Activated T-cell treated with anti-CD3 and anti-CD28 coated beads, Interleukin-2, amount 50 U/mL, for 4 hours (primary cell): Measurements from ENCODE around the gene NXT1. TPM values are rescaled to one million over a fixed set of nuclear protein-coding genes. Genes with fewer than 3 reads are reported as not detected.

Source experiments
- ATAC-seq, 2 donors: fragments of 200-7000 bp; cut with Tn5 transposase; one replicate each; pipeline ENCODE4 v1.10.0; 2021
- DNase-seq: peaks from one replicate; pipeline ENCODE4 v3.0.0-alpha.2; 2020
- H3K27me3 Mint-ChIP-seq: one replicate; pipeline ENCODE4 v1.8.0; 2021; ENCODE audit warnings: low read depth, mixed read lengths
- H3K36me3 Mint-ChIP-seq: one replicate; pipeline ENCODE4 v1.8.0; 2022; ENCODE audit warnings: mixed read lengths; ENCODE audit not compliant: insufficient read depth
- H3K4me1 Mint-ChIP-seq: one replicate; pipeline ENCODE4 v1.8.0; 2021; ENCODE audit warnings: low read depth, mixed read lengths
- H3K4me3 Mint-ChIP-seq: one replicate; pipeline ENCODE4 v1.8.0; 2021; ENCODE audit warnings: mild to moderate bottlenecking, moderate library complexity, mixed read lengths
- H3K9me3 Mint-ChIP-seq: one replicate; pipeline ENCODE4 v1.8.0; 2021; ENCODE audit warnings: mixed read lengths
- total RNA-seq, 3 donors: library from RNA; stranded (reverse); gene quantifications; one replicate each; pipeline ENCODE4 v1.2.1, GENCODE V29; 2021

Gene NXT1
- total RNA-seq, 3 donors from 2014 or later: 66.8 to 79.7 (median 75.9) TPM

DNA sequence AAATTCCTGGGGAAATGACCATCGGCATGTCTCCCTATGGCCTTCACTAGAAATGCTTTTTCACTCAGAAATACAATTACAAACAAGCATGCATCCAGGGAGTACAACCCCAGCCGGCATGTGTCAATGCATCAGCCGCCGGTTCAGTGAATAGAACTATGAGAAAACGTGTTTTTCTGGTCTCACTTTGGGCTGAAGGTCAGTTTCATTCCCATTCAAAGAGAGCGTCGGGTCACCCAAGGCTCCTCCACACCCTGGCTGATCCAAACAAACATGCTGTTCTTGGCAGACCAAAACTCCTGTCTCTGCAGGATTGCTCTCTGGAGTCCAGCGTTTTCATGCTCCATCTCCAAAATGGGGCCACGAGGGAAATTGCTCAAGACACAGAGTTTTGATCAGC is 35.5 kb upstream of the NXT1 start:
- no peak for DNase-seq
- no peaks in the 10 kb centered on the region for H3K9me3 Mint-ChIP-seq
- H3K27me3 Mint-ChIP-seq: peaks cover 7% of the 10 kb centered on the region
- ATAC-seq: no peak
- no peak overlapping the region for H3K4me3 Mint-ChIP-seq
- no peaks in the 10 kb centered on the region for H3K36me3 Mint-ChIP-seq
- H3K4me1 Mint-ChIP-seq: no peaks in the 10 kb centered on the region

DNA sequence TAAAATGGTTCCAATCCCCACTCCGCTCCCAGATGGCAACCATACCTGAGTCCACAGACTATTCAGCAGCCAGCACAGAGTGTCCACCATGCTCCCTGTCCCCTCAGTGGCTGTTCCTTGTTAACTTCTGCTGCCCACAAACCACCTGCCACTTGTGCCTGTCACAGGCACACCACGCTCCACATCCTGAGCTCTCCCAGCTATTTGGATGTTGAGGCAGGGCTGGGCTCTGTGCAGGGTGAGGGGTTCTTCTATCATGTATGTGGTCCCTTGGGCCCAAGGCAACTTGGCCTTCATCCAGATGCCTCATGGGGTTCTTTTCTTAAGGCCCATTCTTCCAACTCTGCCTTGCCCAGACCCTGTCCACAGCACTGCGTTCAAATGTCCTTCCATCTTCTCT is 34.0 kb upstream of the NXT1 start:
- Mint-ChIP-seq H3K4me1 (no peaks in the 10 kb centered on the region), H3K36me3 (no peaks in the 10 kb centered on the region), H3K4me3 (no peak overlapping the region), H3K27me3 (peaks cover 7% of the 10 kb centered on the region), H3K9me3 (no peaks in the 10 kb centered on the region)
- no peak for ATAC-seq
- no peak for DNase-seq

DNA sequence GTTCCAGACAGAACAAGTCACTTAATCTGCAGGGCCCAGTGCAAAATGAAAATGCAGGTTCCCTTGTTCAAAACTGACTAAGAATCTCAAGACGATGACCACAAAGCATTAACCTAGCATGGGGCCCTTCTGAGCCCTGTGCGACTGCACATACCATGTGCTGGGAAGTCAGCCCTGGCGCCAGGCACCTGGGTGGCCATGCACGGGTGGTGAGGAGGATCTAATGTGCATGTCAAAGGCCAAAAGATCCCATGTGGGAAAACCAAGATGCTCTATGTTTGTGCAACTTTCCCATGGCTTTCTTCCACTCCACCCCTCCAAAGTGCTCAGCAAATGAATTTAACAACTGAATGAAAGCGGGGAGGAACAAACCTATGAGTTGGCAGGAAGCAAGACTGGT is 33.5 kb upstream of the NXT1 start:
- H3K4me3 Mint-ChIP-seq: no peak overlapping the region
- H3K27me3 Mint-ChIP-seq: peaks cover 7% of the 10 kb centered on the region
- H3K9me3 Mint-ChIP-seq: no peaks in the 10 kb centered on the region
- ATAC-seq: no peak
- H3K36me3 Mint-ChIP-seq: no peaks in the 10 kb centered on the region
- no peaks in the 10 kb centered on the region for H3K4me1 Mint-ChIP-seq
- no peak for DNase-seq

DNA sequence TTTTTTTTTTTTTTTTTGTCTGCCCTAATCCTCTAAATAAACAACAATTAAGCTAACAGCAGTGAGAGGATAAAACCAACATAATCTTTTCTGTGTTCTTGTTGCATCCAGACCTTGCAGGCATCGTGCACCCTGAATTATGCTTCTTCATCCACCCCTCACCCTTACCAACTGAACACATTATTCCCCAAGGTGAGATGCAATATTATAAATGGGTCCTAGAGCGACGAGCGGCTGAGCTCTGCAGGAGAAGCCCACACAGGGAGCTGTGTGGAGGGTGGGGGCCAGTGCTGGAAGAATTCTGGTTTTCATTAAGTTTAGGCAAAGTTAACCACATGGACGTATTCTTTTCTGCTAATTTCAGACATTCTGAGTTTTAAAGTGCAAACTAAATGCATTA is 32.2 kb upstream of the NXT1 start:
- Mint-ChIP-seq H3K4me3 (no peak overlapping the region), H3K9me3 (no peaks in the 10 kb centered on the region), H3K4me1 (no peaks in the 10 kb centered on the region), H3K36me3 (no peaks in the 10 kb centered on the region), H3K27me3 (peaks cover 7% of the 10 kb centered on the region)
- DNase-seq (no peak), ATAC-seq (no peak)

DNA sequence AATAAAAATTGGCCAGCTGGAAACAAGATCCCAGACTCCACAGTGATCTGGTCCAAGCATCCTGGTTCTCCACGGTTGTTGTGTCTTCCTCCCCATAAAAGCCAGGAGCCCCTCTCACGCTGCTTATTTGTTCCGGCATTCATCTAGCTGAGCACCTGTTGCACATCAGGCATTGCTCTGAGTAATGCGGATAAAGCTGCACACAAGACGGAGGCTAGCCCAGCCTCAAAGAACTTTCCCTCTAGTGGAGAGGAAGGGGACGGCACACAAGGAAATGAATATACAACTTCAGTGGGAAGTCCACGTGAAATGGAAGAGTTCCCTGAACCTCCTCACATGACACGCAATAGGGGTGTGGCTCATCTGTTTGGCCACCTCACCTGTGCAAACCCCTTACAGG is 30.3 kb upstream of the NXT1 start:
- no peaks in the 10 kb centered on the region for H3K9me3 Mint-ChIP-seq
- no peaks in the 10 kb centered on the region for H3K4me1 Mint-ChIP-seq
- H3K27me3 Mint-ChIP-seq: peaks cover 7% of the 10 kb centered on the region
- H3K4me3 Mint-ChIP-seq: no peak overlapping the region
- DNase-seq (no peak), ATAC-seq (no peak)
- no peaks in the 10 kb centered on the region for H3K36me3 Mint-ChIP-seq

DNA sequence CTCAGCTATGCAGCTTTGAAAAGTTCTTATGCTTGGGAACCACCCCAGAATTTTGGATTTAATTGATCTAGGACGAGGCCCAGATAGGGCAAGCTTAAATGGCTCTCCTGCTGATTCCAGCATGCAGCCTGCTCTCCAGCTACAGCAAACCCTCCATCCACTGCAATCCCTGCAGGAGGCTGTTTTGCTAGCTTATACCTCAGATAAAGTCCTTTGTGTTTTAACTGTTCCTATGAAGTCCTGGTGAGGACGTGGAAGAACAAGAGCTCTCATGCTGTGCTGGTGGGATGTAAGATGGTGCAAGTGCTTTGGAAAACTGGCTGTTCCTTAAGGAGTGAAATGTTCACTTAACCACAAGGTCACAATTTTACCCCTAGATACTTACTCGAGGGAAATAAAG is 25.5 kb upstream of the NXT1 start:
- Mint-ChIP-seq H3K4me3 (no peak overlapping the region), H3K9me3 (no peaks in the 10 kb centered on the region), H3K36me3 (no peaks in the 10 kb centered on the region), H3K4me1 (no peaks in the 10 kb centered on the region), H3K27me3 (no peaks in the 10 kb centered on the region)
- no peak for ATAC-seq
- DNase-seq: no peak

DNA sequence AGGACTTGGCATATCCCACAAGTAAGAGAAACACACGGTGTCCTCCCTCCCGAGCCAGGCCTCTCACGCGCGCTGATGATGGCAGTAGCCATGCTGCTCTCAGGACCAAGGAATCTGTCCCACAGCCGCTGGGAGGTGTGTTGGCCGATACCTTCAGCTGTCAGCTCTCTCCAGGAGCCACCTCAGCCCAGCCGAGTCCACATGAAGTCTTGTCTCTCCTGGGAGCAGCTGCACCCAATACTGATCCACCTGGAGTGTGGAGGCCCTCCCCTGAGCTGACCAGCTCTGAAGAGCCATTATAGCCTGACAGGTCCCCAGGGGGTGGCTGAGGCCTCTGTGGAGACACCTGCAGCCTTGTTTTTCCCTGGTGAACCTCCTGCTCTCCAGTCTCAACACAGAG is 23.8 kb upstream of the NXT1 start:
- Mint-ChIP-seq H3K4me1 (no peaks in the 10 kb centered on the region), H3K4me3 (no peak overlapping the region), H3K36me3 (no peaks in the 10 kb centered on the region), H3K9me3 (no peaks in the 10 kb centered on the region), H3K27me3 (no peaks in the 10 kb centered on the region)
- no peak for ATAC-seq
- DNase-seq: no peak

DNA sequence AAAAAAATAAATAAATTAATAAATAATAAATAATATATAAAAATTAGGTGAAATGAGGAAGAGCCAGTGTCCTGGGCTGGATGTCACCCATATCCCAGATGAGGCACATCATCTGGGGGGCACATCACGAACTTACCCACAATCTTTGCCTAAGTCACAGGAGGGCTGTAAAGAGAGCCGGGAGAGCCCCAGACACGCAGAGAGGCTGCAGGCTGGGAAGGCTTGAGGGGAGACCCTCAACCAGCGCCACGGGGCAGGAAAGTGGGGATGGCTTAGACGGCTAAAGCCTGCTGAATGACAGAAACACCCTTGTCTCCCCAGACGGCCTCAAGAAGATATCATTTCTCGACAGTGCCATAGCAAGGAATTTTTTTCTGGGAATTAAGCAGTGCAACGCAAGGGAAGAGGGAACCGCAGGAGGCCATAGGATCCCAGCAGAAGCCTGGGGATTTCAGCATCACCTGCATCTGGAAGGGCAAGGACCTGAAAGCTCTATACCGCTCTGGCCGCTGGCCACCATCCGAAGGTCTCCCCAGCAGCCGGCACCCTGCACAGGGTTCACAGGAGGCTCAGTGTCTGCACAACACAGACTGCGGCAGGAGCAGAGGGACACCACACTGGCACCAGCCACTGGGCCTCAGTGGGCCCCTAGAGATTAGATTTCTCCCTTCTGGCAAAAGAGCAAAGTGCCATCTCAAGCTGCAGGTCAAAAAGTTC is 22.8 kb upstream of the NXT1 start:
- Mint-ChIP-seq H3K4me3 (no peak overlapping the region), H3K4me1 (no peaks in the 10 kb centered on the region), H3K36me3 (no peaks in the 10 kb centered on the region), H3K9me3 (no peaks in the 10 kb centered on the region), H3K27me3 (no peaks in the 10 kb centered on the region)
- no peak for ATAC-seq
- DNase-seq: no peak

DNA sequence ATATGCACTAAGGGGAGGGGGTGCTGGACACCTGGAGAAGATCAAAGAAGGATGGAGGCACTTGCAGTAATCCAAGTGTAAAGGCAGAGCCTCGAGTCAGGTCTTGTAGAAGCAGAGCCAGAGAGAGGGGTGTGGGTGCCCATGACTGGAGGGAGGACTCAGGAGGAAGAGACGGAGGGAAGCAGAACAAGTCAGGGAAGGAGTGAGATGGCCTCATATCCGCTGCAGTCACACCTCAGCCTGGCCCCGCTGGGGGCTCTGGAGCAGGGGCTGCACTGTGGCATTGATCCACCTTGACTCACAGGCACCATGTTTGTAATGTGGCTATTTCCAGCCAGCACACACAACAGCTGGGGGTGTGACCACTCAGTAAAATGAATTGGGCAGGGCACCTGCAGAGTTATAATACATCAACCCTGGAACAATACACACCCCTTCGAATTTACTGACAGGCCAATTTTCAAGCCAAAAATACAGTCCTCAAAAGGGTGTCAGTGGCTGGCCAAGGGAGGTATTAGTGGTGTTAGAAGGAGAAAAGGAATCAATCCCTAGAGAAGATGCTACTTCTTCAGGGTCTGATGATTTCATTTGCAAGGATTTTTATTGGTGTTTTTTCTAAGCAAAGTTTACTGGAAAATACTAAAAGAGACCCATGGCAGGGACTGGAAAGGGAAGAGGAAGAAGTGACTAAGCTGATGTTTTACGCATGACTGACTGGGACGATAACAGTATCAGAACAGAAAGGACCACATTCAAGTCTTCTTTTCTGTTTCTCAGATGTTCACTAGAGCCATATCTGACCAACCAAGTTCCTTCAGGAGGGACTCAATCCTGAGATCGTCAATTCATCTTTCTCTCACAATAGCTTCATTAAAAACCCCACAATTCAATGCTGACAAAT is 18.9 kb upstream of the NXT1 start:
- Mint-ChIP-seq H3K9me3 (no peaks in the 10 kb centered on the region), H3K27me3 (no peaks in the 10 kb centered on the region), H3K36me3 (no peaks in the 10 kb centered on the region), H3K4me1 (peaks cover 3% of the 10 kb centered on the region), H3K4me3 (no peak overlapping the region)
- ATAC-seq (no peak), DNase-seq (no peak)

DNA sequence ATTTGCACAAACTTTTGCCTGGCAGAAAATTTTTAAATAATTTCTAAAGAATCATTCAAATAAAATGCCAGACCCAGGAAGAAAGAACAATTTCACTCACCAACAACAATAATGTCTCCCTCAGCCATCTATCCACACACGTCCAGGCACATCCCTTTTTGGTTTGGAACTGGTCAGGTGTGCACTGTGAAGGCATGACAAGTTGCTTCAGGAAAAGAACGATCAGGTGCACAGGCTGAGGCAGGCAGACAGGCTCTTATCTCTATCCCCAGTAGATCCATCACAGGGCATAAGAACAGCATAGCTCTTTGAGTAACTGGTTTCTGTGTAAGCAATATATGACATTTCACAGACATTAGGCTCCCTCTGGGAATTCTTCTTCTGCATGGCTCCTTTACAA is 18.1 kb upstream of the NXT1 start:
- no peak for DNase-seq
- H3K4me3 Mint-ChIP-seq: no peak overlapping the region
- no peaks in the 10 kb centered on the region for H3K27me3 Mint-ChIP-seq
- no peaks in the 10 kb centered on the region for H3K9me3 Mint-ChIP-seq
- no peak for ATAC-seq
- H3K4me1 Mint-ChIP-seq: peaks cover 3% of the 10 kb centered on the region
- H3K36me3 Mint-ChIP-seq: no peaks in the 10 kb centered on the region

DNA sequence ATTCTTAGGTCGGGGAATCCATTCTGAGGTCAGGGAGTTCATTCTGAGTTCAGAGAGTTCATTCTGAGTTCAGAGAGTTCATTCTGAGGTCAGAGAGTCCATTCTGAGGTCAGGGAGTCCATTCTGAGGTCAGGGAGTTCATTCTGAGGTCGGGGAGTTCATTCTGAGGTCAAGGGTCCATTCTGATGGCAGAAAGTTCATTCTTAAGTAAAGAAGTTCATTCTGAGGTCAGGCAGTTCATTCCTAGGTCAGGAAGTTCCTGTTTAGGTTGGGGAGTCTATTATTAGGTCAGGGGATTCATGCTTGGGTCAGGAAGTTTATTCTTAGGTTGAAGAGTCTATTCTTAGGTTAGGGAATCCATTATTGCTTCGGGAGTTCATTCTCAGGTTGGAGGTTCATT is 16.5 kb upstream of the NXT1 start:
- no peak for ATAC-seq
- no peaks in the 10 kb centered on the region for H3K36me3 Mint-ChIP-seq
- H3K4me3 Mint-ChIP-seq: no peak overlapping the region
- H3K27me3 Mint-ChIP-seq: no peaks in the 10 kb centered on the region
- no peak for DNase-seq
- no peaks in the 10 kb centered on the region for H3K9me3 Mint-ChIP-seq
- H3K4me1 Mint-ChIP-seq: peaks cover 3% of the 10 kb centered on the region

DNA sequence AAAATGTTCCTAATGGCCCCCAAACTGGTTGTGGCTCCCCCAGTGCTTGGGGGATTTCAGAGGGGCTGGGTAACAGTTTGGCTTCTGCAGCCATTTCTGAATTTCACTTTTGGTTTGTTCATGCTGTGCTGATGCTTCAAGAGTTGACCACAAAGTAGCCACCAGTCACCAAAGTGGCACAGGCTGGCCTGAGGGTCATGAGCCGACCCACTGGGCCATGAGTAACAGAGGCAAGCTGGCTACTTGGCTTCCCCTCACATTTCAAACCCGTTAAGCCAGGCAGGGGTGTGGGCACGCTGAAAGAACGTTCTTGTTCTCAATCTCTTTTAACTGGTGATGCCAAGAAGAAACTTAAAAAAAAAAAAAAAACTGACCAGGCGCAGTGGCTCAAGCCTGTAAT is 15.1 kb upstream of the NXT1 start:
- Mint-ChIP-seq H3K27me3 (peaks cover 3% of the 10 kb centered on the region), H3K4me3 (no peak overlapping the region), H3K9me3 (no peaks in the 10 kb centered on the region), H3K4me1 (peaks cover 3% of the 10 kb centered on the region), H3K36me3 (no peaks in the 10 kb centered on the region)
- no peak for DNase-seq
- no peak for ATAC-seq

DNA sequence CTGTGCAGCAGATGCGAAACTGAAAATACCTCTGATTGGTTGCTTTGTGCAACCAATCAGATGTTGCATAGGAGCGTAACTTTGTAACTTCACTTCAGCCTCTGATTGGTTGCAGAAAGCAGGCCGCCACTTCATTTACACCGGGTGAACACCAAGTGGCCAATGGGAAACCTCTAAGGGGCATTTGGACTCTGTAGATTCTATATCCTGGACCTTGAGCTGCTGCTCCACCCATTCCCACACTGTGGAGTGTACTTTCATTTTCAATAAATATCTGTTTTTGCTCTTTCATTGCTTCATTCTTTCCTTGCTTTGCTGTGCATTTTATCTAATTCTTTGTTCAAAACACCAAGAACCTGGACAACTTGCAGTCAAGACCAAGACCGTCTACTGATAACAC is 14.1 kb upstream of the NXT1 start:
- H3K9me3 Mint-ChIP-seq: no peaks in the 10 kb centered on the region

DNA sequence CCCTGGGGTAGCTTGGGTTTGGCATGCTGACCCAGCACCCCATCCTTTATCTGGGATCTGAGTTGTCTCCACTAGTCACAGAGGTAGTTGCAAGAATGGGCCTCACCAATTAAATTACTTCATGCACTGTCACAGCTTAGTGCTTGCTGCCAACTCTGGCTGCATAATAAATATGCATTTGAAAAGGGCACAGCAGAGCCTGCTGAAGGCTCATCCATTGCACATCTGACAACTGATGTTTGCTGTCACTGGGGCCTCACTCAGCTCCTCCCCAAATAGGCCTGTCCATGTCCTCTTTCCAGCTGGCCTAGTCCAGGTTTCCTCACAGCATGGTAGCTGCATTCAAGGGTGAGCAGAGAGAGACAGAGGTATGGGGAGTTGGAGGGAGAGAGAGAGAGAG is 13.3 kb upstream of the NXT1 start:
- no peaks in the 10 kb centered on the region for H3K36me3 Mint-ChIP-seq
- no peak for DNase-seq
- no peak overlapping the region for H3K4me3 Mint-ChIP-seq
- no peak for ATAC-seq
- no peaks in the 10 kb centered on the region for H3K9me3 Mint-ChIP-seq
- peaks cover 4% of the 10 kb centered on the region for H3K27me3 Mint-ChIP-seq
- H3K4me1 Mint-ChIP-seq: peaks cover 3% of the 10 kb centered on the region

More for the DNA sequence above, 14.1 kb upstream of the NXT1 start:
- ATAC-seq (no peak), DNase-seq (no peak)
- Mint-ChIP-seq H3K4me1 (peaks cover 3% of the 10 kb centered on the region), H3K4me3 (no peak overlapping the region), H3K36me3 (no peaks in the 10 kb centered on the region), H3K27me3 (peaks cover 4% of the 10 kb centered on the region)

DNA sequence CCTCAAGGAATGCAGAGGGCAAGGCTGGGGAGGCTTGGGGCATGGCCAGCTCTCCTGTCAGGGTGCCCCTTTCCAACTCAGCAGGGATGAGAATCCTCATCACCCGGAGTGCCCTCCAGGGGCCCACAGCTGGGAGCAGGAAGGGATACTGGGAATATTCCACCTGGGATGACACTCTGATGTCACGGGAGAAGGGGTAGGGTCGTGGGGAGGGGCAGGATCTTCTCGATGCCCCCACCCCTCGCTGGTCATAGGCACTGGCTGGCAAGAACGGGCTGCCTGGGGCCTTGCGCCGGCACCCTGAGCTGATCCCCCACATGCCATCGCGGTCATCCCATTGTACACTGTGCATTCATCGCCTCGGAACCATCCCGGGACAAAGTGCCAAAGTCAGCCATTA is 10.6 kb upstream of the NXT1 start:
- ATAC-seq: no peak
- Mint-ChIP-seq H3K27me3 (peaks cover 4% of the 10 kb centered on the region), H3K4me1 (no peaks in the 10 kb centered on the region)

More for the DNA sequence above, 10.6 kb upstream of the NXT1 start:
- DNase-seq: no peak
- Mint-ChIP-seq H3K4me3 (no peak overlapping the region), H3K9me3 (no peaks in the 10 kb centered on the region), H3K36me3 (no peaks in the 10 kb centered on the region)
